IMR-90 (cell line): Measurements from ENCODE around the gene ALLC. TPM values are rescaled to one million over a fixed set of nuclear protein-coding genes. Genes with fewer than 3 reads are reported as not detected.

Experiments used
- ATAC-seq: fragments of 200-7000 bp; cut with Tn5 transposase; 2 replicates; pipeline ENCODE4 v1.9.1; 2020; ENCODE audit warnings: low read depth, mild to moderate bottlenecking, moderate library complexity
- BruUV-seq: library from RNA; stranded (reverse); fragments of 400-500 nt; replicated peaks from 2 replicates; lab custom pipeline; 2021; lab: Mats Ljungman, UMichigan
- CTCF ChIA-PET: fragments of 300-600 bp; formaldehyde crosslinking; extraction: SDS; loops from one replicate; lab custom pipeline; 2021; ENCODE audit warnings: antibody characterized with exemption; lab: Yijun Ruan, JAX
- POLR2A ChIA-PET: fragments of 300-600 bp; sonication (Branson Sonifier 250); formaldehyde crosslinking; loops from one replicate; lab custom pipeline; 2022; ENCODE audit warnings: antibody characterized with exemption; ENCODE audit not compliant: unreplicated experiment; lab: Charles Lee
- DNase-seq: peaks from one replicate; pipeline ENCODE4 v3.0.0; 2013
- H2AFZ ChIP-seq: replicated peaks from 2 replicates; pipeline ENCODE3; 2013; ENCODE audit warnings: low read length, mild to moderate bottlenecking; ENCODE audit not compliant: poor library complexity
- H2AK5ac ChIP-seq: 2 replicates; pipeline ENCODE4 v1.6.1; 2013; ENCODE audit warnings: low read depth, low read length, inconsistent platforms
- H2AK9ac ChIP-seq: replicated peaks from 2 replicates; pipeline ENCODE3; 2013; ENCODE audit warnings: mild to moderate bottlenecking, low read depth, low read length, moderate library complexity; ENCODE audit not compliant: poor library complexity
- H2BK120ac ChIP-seq: 2 replicates; pipeline ENCODE4 v1.6.1; 2013; ENCODE audit warnings: low read depth, low read length, inconsistent platforms
- H2BK15ac ChIP-seq: 3 replicates; pipeline ENCODE4 v1.6.1; 2013; ENCODE audit warnings: low read depth, low read length, inconsistent platforms
- H2BK20ac ChIP-seq: 2 replicates; pipeline ENCODE4 v1.6.1; 2013; ENCODE audit warnings: low read depth, mild to moderate bottlenecking, inconsistent platforms, low read length, moderate library complexity
- H2BK5ac ChIP-seq: 2 replicates; pipeline ENCODE4 v1.6.1; 2013; ENCODE audit warnings: mild to moderate bottlenecking, low read depth, low read length, inconsistent platforms; ENCODE audit not compliant: poor library complexity, severe bottlenecking
- H3K14ac ChIP-seq: replicated peaks from 2 replicates; pipeline ENCODE4 v1.6.1; 2013; ENCODE audit warnings: low read depth, low read length, inconsistent platforms
- H3K18ac ChIP-seq: 2 replicates; pipeline ENCODE4 v1.6.1; 2013; ENCODE audit warnings: low read depth, low read length, control low read depth
- H3K23ac ChIP-seq: 2 replicates; pipeline ENCODE4 v1.6.1; 2013; ENCODE audit warnings: low read depth, low read length, inconsistent platforms
- H3K27ac ChIP-seq: 2 replicates; pipeline ENCODE4 v1.5.1; 2013; ENCODE audit warnings: mild to moderate bottlenecking, control low read depth, low read length; ENCODE audit not compliant: insufficient read depth
- H3K27me3 ChIP-seq: 2 replicates; pipeline ENCODE4 v1.6.1; 2013; ENCODE audit warnings: low read length; ENCODE audit not compliant: control insufficient read depth, insufficient read depth
- H3K36me3 ChIP-seq: 2 replicates; pipeline ENCODE4 v1.6.1; 2013; ENCODE audit warnings: low read length, mixed read lengths; ENCODE audit not compliant: control insufficient read depth, insufficient read depth
- H3K4ac ChIP-seq: 2 replicates; pipeline ENCODE4 v1.6.1; 2013; ENCODE audit warnings: low read depth, low read length, inconsistent platforms
- H3K4me1 ChIP-seq: 2 replicates; pipeline ENCODE4 v1.6.1; 2013; ENCODE audit warnings: low read length, mixed read lengths; ENCODE audit not compliant: control insufficient read depth, insufficient read depth
- H3K4me2 ChIP-seq: 2 replicates; pipeline ENCODE4 v1.6.1; 2013; ENCODE audit warnings: low read depth, mild to moderate bottlenecking, control low read depth, low read length, moderate library complexity
- H3K4me3 ChIP-seq: 2 replicates; pipeline ENCODE4 v1.5.1; 2013; ENCODE audit warnings: low read depth, mild to moderate bottlenecking, control low read depth, low read length, moderate library complexity; ENCODE audit not compliant: insufficient read depth
- H3K56ac ChIP-seq: 2 replicates; pipeline ENCODE4 v1.6.1; 2013; ENCODE audit warnings: low read length, inconsistent platforms; ENCODE audit not compliant: insufficient read depth; ENCODE audit errors: extremely low read depth
- H3K79me1 ChIP-seq, 2 experiments: 2 replicates each; pipeline ENCODE4 v1.6.1; 2013; ENCODE audit warnings: low read length in 2 of 2, inconsistent platforms in 1 of 2, low read depth in 1 of 2
- H3K9ac ChIP-seq: 2 replicates; pipeline ENCODE4 v1.6.1; 2013; ENCODE audit warnings: low read depth, low read length, control low read depth
- H3K9me1 ChIP-seq: 2 replicates; pipeline ENCODE4 v1.6.1; 2013; ENCODE audit warnings: low read length, inconsistent platforms; ENCODE audit not compliant: insufficient read depth
- H3K9me3 ChIP-seq: 2 replicates; pipeline ENCODE4 v1.6.1; 2013; ENCODE audit warnings: low read length; ENCODE audit not compliant: control insufficient read depth, insufficient read depth
- H4K20me1 ChIP-seq: 2 replicates; pipeline ENCODE4 v1.6.1; 2013; ENCODE audit warnings: low read length, inconsistent platforms; ENCODE audit not compliant: insufficient read depth
- H4K5ac ChIP-seq: 2 replicates; pipeline ENCODE4 v1.6.1; 2013; ENCODE audit warnings: mild to moderate bottlenecking, low read depth, low read length, control low read depth
- H4K8ac ChIP-seq, 2 experiments: 2 replicates each; pipeline ENCODE4 v1.6.1; 2013; ENCODE audit warnings: low read depth in 2 of 2, low read length in 2 of 2, control low read depth in 1 of 2, inconsistent platforms in 1 of 2
- H4K91ac ChIP-seq: 2 replicates; pipeline ENCODE4 v1.6.1; 2013; ENCODE audit warnings: low read depth, low read length, inconsistent platforms; ENCODE audit not compliant: insufficient read depth
- BHLHE40 ChIP-seq: fragments of 150-350 bp; IDR thresholded peaks from 2 replicates; pipeline ENCODE4 v1.6.1; 2016; ENCODE audit warnings: mild to moderate bottlenecking, low read depth, low read length
- CEBPB ChIP-seq: IDR thresholded peaks from 2 replicates; pipeline ENCODE4 v1.6.1; 2012; ENCODE audit warnings: low read depth, low read length, improper control_type of control experiment
- CHD1 ChIP-seq: IDR thresholded peaks from 2 replicates; pipeline ENCODE4 v1.6.1; 2012; ENCODE audit warnings: low read depth, low read length, improper control_type of control experiment
- CTCF ChIP-seq: conservative IDR thresholded peaks from 2 replicates; pipeline ENCODE4 v1.5.1; 2012; ENCODE audit warnings: mild to moderate bottlenecking, low read depth, low read length, improper control_type of control experiment
- ELK1 ChIP-seq: fragments of 150-350 bp; IDR thresholded peaks from 2 replicates; pipeline ENCODE4 v1.6.1; 2016; ENCODE audit warnings: low read depth, mild to moderate bottlenecking, low read length, moderate library complexity, borderline replicate concordance
- FOS ChIP-seq: fragments of 150-350 bp; IDR thresholded peaks from 2 replicates; pipeline ENCODE4 v1.6.1; 2016; ENCODE audit warnings: low read depth, low read length
- MAFK ChIP-seq: IDR thresholded peaks from 2 replicates; pipeline ENCODE4 v1.6.1; 2012; ENCODE audit warnings: low read depth, low read length, improper control_type of control experiment
- MAZ ChIP-seq: IDR thresholded peaks from 2 replicates; pipeline ENCODE4 v1.6.1; 2012; ENCODE audit warnings: low read depth, mild to moderate bottlenecking, low read length, improper control_type of control experiment, moderate library complexity, borderline replicate concordance
- MXI1 ChIP-seq: IDR thresholded peaks from 2 replicates; pipeline ENCODE4 v1.6.1; 2012; ENCODE audit warnings: low read depth, mild to moderate bottlenecking, low read length, moderate library complexity, borderline replicate concordance
- NFE2L2 ChIP-seq: fragments of 150-350 bp; IDR thresholded peaks from 2 replicates; pipeline ENCODE4 v1.6.1; 2016; ENCODE audit warnings: low read depth, mild to moderate bottlenecking, low read length
- POLR2A ChIP-seq: IDR thresholded peaks from 2 replicates; pipeline ENCODE4 v1.6.1; 2012; ENCODE audit warnings: mild to moderate bottlenecking, low read depth, low read length
- RAD21 ChIP-seq: IDR thresholded peaks from 2 replicates; pipeline ENCODE4 v1.6.1; 2012; ENCODE audit warnings: low read length, improper control_type of control experiment
- RCOR1 ChIP-seq: IDR thresholded peaks from 2 replicates; pipeline ENCODE4 v1.6.1; 2012; ENCODE audit warnings: mild to moderate bottlenecking, low read length, improper control_type of control experiment; ENCODE audit not compliant: insufficient replicate concordance
- RFX5 ChIP-seq: IDR thresholded peaks from 2 replicates; pipeline ENCODE4 v1.8.0; 2012; ENCODE audit warnings: low read depth, mild to moderate bottlenecking, low read length, moderate library complexity
- SMC3 ChIP-seq: fragments of 150-350 bp; IDR thresholded peaks from 2 replicates; pipeline ENCODE4 v1.6.1; 2016; ENCODE audit warnings: low read depth, mild to moderate bottlenecking, antibody characterized with exemption, low read length, moderate library complexity
- USF2 ChIP-seq: fragments of 150-350 bp; IDR thresholded peaks from 2 replicates; pipeline ENCODE4 v1.6.1; 2017; ENCODE audit warnings: mild to moderate bottlenecking, antibody characterized with exemption, low read length, low read depth
- WGBS, 2 experiments: methylation state at CpG; one replicate each; pipeline versions ENCODE4 v1.1.5 to v1.1.7; 2013; ENCODE audit warnings: missing lambda C conversion rate in 2 of 2; ENCODE audit not compliant: insufficient read length in 1 of 2; ENCODE audit errors: extremely low coverage in 2 of 2; 5-methylcytosine and 5-hydroxymethylcytosine counted together
- dilution Hi-C: fragments of 300-500 bp; cut with HindIII; formaldehyde crosslinking; loops from one replicate; pipeline ENCODE4 v1.14.3; 2018; ENCODE audit warnings: low sequenced_read_pairs; ENCODE audit not compliant: unreplicated experiment
- in situ Hi-C: fragments of 300-500 bp; cut with MboI; formaldehyde crosslinking; loops from 3 replicates; pipeline ENCODE4 v1.14.3; 2019; ENCODE audit warnings: low sequenced_read_pairs, inconsistent platforms, mixed read lengths
- intact Hi-C: fragments of 100-400 bp; cut with micrococcal nuclease; formaldehyde crosslinking; loops from 2 replicates; pipeline ENCODE4 v1.10.0; 2022
- polyA plus RNA-seq, 3 experiments: library from polyadenylated mRNA; depleted of rRNA; stranded (reverse); fragments of >200 nt; gene quantifications; 2 replicates each; pipeline ENCODE4 v1.2.3, GENCODE V29; 2012; ENCODE audit warnings: low replicate concordance in 1 of 3
- total RNA-seq: library from RNA; depleted of rRNA; stranded (reverse); fragments of >200 nt; gene quantifications from 2 replicates; pipeline ENCODE4 v1.2.3, GENCODE V29; 2012

Gene ALLC
- total and polyA plus RNA-seq, 2 of the 4 experiments (the other 2 are of a cell fraction), result not detected

GRCh38 chr2:3703757-3704355 lies 45.9 kb downstream of the ALLC start:
- 14% methylated on average over 44 of the region's 73 CpGs; no CpG with 5 or more reads in 1 of the 2 experiments for WGBS, 2 experiments
- Histone ChIP-seq H2AFZ (peak overlapping the region; percentile 59), H3K9ac (no peak overlapping the region)

More at GRCh38 chr2:3703757-3704355, 45.9 kb downstream of the ALLC start:
- ChIA-PET CTCF (no interaction called here), POLR2A (no interaction called here)
- Histone ChIP-seq H3K9me3 (no peaks in the 10 kb centered on the region; the same call in 1 of the 2 replicates), H4K20me1 (no peaks in the 10 kb centered on the region), H2BK120ac (no peak overlapping the region), H3K79me1 (no peaks in the 10 kb centered on the region), H4K91ac (no peak overlapping the region), H3K23ac (no peak overlapping the region), H3K27ac (no peak overlapping the region), H4K8ac (no peak overlapping the region), H2BK20ac (no peak overlapping the region), H3K4me1 (peaks cover 5% of the 10 kb centered on the region), H4K5ac (no peak overlapping the region), H3K18ac (no peak overlapping the region), H2BK15ac (no peak overlapping the region), H3K4me2 (no peak overlapping the region), H2AK5ac (no peak overlapping the region), H2BK5ac (no peak overlapping the region), H3K27me3 (peaks cover 15% of the 10 kb centered on the region), H3K56ac (no peak overlapping the region), H3K9me1 (no peaks in the 10 kb centered on the region), H3K36me3 (no peaks in the 10 kb centered on the region), H3K14ac (no peak overlapping the region), H3K4ac (no peak overlapping the region), H3K4me3 (no peak overlapping the region), H2AK9ac (no peak overlapping the region)
- dilution Hi-C loops, result no loop called here
- intact Hi-C loops, result no loop called here
- TF ChIP-seq RAD21 (no peak), MAZ (no peak), MAFK (no peak), BHLHE40 (no peak), RFX5 (no peak), CTCF (no peak), CHD1 (no peak), USF2 (no peak), ELK1 (no peak), RCOR1 (no peak), FOS (no peak), SMC3 (no peak), CEBPB (no peak), MXI1 (no peak), POLR2A (no peak), NFE2L2 (no peak)
- in situ Hi-C loops, result no loop called here
- no peak for DNase-seq
- no peak for ATAC-seq
- BruUV-seq, result no TSS peak
